Panc1 (cell line): Measurements from ENCODE around the gene DCAF8.

Experiments
- POLR2AphosphoS5 ChIP-seq: IDR thresholded peaks from 2 replicates; pipeline ENCODE4 v1.6.1; 2012; ENCODE audit warnings: mild to moderate bottlenecking, low read depth, low read length, moderate library complexity
- SIN3A ChIP-seq: IDR thresholded peaks from 2 replicates; pipeline ENCODE4 v1.6.1; 2012; ENCODE audit warnings: low read depth, mild to moderate bottlenecking, low read length, moderate library complexity, borderline replicate concordance; ENCODE audit not compliant: insufficient read depth
- TCF7L2 ChIP-seq: IDR thresholded peaks from 2 replicates; pipeline ENCODE4 v1.6.1; 2011; ENCODE audit warnings: mild to moderate bottlenecking, low read depth, low read length, inconsistent platforms
- TF ChIP-seq, protein P1 (sequence below): fragments of 450-650 bp; IDR thresholded peaks from 2 replicates; pipeline ENCODE4 v1.5.1; 2017; ENCODE audit warnings: mild to moderate bottlenecking
- TF ChIP-seq, protein P2 (sequence below), 2 experiments: IDR thresholded peaks; 2 replicates each; pipeline ENCODE4 v1.6.1; 2011 to 2012; ENCODE audit warnings: low read depth in 2 of 2, control low read depth in 1 of 2, low read length in 1 of 2, mild to moderate bottlenecking in 1 of 2, moderate library complexity in 1 of 2; ENCODE audit not compliant: insufficient read depth in 1 of 2

DNA sequence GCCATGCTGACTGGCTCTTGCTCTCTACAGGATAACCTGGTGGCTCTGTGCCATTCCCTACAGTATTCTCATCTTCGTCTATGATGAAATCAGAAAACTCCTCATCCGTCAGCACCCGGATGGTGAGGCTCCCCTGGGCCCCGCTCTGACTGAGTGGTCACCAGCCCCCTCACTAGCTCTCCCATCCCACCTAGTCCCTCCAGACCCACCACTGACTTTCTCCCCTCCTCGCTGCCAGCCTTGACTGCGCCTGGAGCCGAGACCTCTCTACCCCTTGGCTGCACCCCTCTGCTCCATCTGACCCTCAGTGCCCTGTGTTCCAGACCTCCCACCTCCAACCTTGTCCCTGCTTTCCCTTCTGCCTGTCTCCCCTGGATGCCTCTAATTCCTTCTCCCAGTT lies 76.1 kb downstream of the DCAF8 start:
- TF ChIP-seq, protein P1, sequence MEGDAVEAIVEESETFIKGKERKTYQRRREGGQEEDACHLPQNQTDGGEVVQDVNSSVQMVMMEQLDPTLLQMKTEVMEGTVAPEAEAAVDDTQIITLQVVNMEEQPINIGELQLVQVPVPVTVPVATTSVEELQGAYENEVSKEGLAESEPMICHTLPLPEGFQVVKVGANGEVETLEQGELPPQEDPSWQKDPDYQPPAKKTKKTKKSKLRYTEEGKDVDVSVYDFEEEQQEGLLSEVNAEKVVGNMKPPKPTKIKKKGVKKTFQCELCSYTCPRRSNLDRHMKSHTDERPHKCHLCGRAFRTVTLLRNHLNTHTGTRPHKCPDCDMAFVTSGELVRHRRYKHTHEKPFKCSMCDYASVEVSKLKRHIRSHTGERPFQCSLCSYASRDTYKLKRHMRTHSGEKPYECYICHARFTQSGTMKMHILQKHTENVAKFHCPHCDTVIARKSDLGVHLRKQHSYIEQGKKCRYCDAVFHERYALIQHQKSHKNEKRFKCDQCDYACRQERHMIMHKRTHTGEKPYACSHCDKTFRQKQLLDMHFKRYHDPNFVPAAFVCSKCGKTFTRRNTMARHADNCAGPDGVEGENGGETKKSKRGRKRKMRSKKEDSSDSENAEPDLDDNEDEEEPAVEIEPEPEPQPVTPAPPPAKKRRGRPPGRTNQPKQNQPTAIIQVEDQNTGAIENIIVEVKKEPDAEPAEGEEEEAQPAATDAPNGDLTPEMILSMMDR = no peak
- TF ChIP-seq, protein P2, sequence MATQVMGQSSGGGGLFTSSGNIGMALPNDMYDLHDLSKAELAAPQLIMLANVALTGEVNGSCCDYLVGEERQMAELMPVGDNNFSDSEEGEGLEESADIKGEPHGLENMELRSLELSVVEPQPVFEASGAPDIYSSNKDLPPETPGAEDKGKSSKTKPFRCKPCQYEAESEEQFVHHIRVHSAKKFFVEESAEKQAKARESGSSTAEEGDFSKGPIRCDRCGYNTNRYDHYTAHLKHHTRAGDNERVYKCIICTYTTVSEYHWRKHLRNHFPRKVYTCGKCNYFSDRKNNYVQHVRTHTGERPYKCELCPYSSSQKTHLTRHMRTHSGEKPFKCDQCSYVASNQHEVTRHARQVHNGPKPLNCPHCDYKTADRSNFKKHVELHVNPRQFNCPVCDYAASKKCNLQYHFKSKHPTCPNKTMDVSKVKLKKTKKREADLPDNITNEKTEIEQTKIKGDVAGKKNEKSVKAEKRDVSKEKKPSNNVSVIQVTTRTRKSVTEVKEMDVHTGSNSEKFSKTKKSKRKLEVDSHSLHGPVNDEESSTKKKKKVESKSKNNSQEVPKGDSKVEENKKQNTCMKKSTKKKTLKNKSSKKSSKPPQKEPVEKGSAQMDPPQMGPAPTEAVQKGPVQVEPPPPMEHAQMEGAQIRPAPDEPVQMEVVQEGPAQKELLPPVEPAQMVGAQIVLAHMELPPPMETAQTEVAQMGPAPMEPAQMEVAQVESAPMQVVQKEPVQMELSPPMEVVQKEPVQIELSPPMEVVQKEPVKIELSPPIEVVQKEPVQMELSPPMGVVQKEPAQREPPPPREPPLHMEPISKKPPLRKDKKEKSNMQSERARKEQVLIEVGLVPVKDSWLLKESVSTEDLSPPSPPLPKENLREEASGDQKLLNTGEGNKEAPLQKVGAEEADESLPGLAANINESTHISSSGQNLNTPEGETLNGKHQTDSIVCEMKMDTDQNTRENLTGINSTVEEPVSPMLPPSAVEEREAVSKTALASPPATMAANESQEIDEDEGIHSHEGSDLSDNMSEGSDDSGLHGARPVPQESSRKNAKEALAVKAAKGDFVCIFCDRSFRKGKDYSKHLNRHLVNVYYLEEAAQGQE (IDR thresholded peaks at IDR 0.05; ENCODE audit: insufficient read depth in 1 of 2, low read depth in 2 of 2, low read length in 1 of 2) = no peak
- TF ChIP-seq SIN3A (no peak), POLR2AphosphoS5 (no peak), TCF7L2 (no peak)
